Measurements from ENCODE around the gene SNX30.

Gene SNX30

GRCh38 chr9:112846528-112847488 is 96.2 kb downstream of the SNX30 start:
- Histone ChIP-seq H3K27ac (ENCODE audit: low read depth, low read length) (no peak overlapping the region), H3K36me3 (ENCODE audit: insufficient read depth, low read length) (no peaks in the 10 kb centered on the region), H2AFZ (ENCODE audit: low read length, unreplicated experiment) (no peak overlapping the region), H3K79me2 (ENCODE audit: control insufficient read depth, insufficient read depth, low read length, unreplicated experiment) (no peaks in the 10 kb centered on the region), H3K4me3 (ENCODE audit: low read depth, low read length) (no peak overlapping the region), H3K27me3 (ENCODE audit: insufficient read depth, low read length) (no peaks in the 10 kb centered on the region), H3K4me1 (ENCODE audit: control insufficient read depth, insufficient read depth, low read length, unreplicated experiment) (peaks cover 14% of the 10 kb centered on the region)

GRCh38 chr9:112848316-112849151 is 98.0 kb downstream of the SNX30 start:
- Histone ChIP-seq H3K36me3 (ENCODE audit: insufficient read depth, low read length) (no peaks in the 10 kb centered on the region), H2AFZ (ENCODE audit: low read length, unreplicated experiment) (no peak overlapping the region), H3K27ac (ENCODE audit: low read depth, low read length) (no peak overlapping the region), H3K27me3 (ENCODE audit: insufficient read depth, low read length) (no peaks in the 10 kb centered on the region), H3K79me2 (ENCODE audit: control insufficient read depth, insufficient read depth, low read length, unreplicated experiment) (no peaks in the 10 kb centered on the region), H3K4me1 (ENCODE audit: control insufficient read depth, insufficient read depth, low read length, unreplicated experiment) (peaks cover 14% of the 10 kb centered on the region), H3K4me3 (ENCODE audit: low read depth, low read length) (no peak overlapping the region)

GRCh38 chr9:112849363-112849922 is 98.9 kb downstream of the SNX30 start:
- H3K4me1 ChIP-seq (ENCODE audit: control insufficient read depth, insufficient read depth, low read length, unreplicated experiment) = peaks cover 14% of the 10 kb centered on the region
- no peaks in the 10 kb centered on the region for H3K79me2 ChIP-seq (ENCODE audit: control insufficient read depth, insufficient read depth, low read length, unreplicated experiment)
- H3K4me3 ChIP-seq (ENCODE audit: low read depth, low read length) = no peak overlapping the region
- H3K27me3 ChIP-seq (ENCODE audit: insufficient read depth, low read length) = no peaks in the 10 kb centered on the region
- no peak overlapping the region for H3K27ac ChIP-seq (ENCODE audit: low read depth, low read length)
- H3K36me3 ChIP-seq (ENCODE audit: insufficient read depth, low read length) = no peaks in the 10 kb centered on the region
- H2AFZ ChIP-seq (ENCODE audit: low read length, unreplicated experiment) = no peak overlapping the region

- Histone ChIP-seq H3K4me3 (ENCODE audit: low read depth, low read length) (no peak overlapping the region), H3K27ac (ENCODE audit: low read depth, low read length) (no peak overlapping the region), H3K36me3 (ENCODE audit: insufficient read depth, low read length) (no peaks in the 10 kb centered on the region), H3K4me1 (ENCODE audit: control insufficient read depth, insufficient read depth, low read length, unreplicated experiment) (peaks cover 7% of the 10 kb centered on the region), H3K27me3 (ENCODE audit: insufficient read depth, low read length) (no peaks in the 10 kb centered on the region), H3K79me2 (ENCODE audit: control insufficient read depth, insufficient read depth, low read length, unreplicated experiment) (no peaks in the 10 kb centered on the region), H2AFZ (ENCODE audit: low read length, unreplicated experiment) (no peak overlapping the region)
Measured at GRCh38 chr9:112850840-112851239, 100.3 kb downstream of the SNX30 start.

GRCh38 chr9:112852741-112853504 is 102.4 kb downstream of the SNX30 start:
- Histone ChIP-seq H3K79me2 (ENCODE audit: control insufficient read depth, insufficient read depth, low read length, unreplicated experiment) (no peaks in the 10 kb centered on the region), H3K4me1 (ENCODE audit: control insufficient read depth, insufficient read depth, low read length, unreplicated experiment) (no peaks in the 10 kb centered on the region), H3K27me3 (ENCODE audit: insufficient read depth, low read length) (no peaks in the 10 kb centered on the region), H3K36me3 (ENCODE audit: insufficient read depth, low read length) (no peaks in the 10 kb centered on the region), H3K27ac (ENCODE audit: low read depth, low read length) (no peak overlapping the region), H3K4me3 (ENCODE audit: low read depth, low read length) (no peak overlapping the region), H2AFZ (ENCODE audit: low read length, unreplicated experiment) (no peak overlapping the region)

- no peaks in the 10 kb centered on the region for H3K79me2 ChIP-seq (ENCODE audit: control insufficient read depth, insufficient read depth, low read length, unreplicated experiment)
- no peak overlapping the region for H2AFZ ChIP-seq (ENCODE audit: low read length, unreplicated experiment)
- no peak overlapping the region for H3K4me3 ChIP-seq (ENCODE audit: low read depth, low read length)
- no peaks in the 10 kb centered on the region for H3K27me3 ChIP-seq (ENCODE audit: insufficient read depth, low read length)
- H3K36me3 ChIP-seq (ENCODE audit: insufficient read depth, low read length) = no peaks in the 10 kb centered on the region
- peaks cover 4% of the 10 kb centered on the region for H3K4me1 ChIP-seq (ENCODE audit: control insufficient read depth, insufficient read depth, low read length, unreplicated experiment)
- no peak overlapping the region for H3K27ac ChIP-seq (ENCODE audit: low read depth, low read length)
Measured at GRCh38 chr9:112853882-112854585, 103.5 kb downstream of the SNX30 start.

- H3K4me1 ChIP-seq (ENCODE audit: control insufficient read depth, insufficient read depth, low read length, unreplicated experiment) = peaks cover 7% of the 10 kb centered on the region
- H3K36me3 ChIP-seq (ENCODE audit: insufficient read depth, low read length) = no peaks in the 10 kb centered on the region
- no peak overlapping the region for H3K27ac ChIP-seq (ENCODE audit: low read depth, low read length)
- H3K4me3 ChIP-seq (ENCODE audit: low read depth, low read length) = no peak overlapping the region
- H3K27me3 ChIP-seq (ENCODE audit: insufficient read depth, low read length) = no peaks in the 10 kb centered on the region
- no peaks in the 10 kb centered on the region for H3K79me2 ChIP-seq (ENCODE audit: control insufficient read depth, insufficient read depth, low read length, unreplicated experiment)
- H2AFZ ChIP-seq (ENCODE audit: low read length, unreplicated experiment) = no peak overlapping the region
Measured at GRCh38 chr9:112854657-112855056, 104.1 kb downstream of the SNX30 start.

GRCh38 chr9:112856200-112856599 is 105.6 kb downstream of the SNX30 start:
- Histone ChIP-seq H3K27me3 (ENCODE audit: insufficient read depth, low read length) (no peaks in the 10 kb centered on the region), H3K79me2 (ENCODE audit: control insufficient read depth, insufficient read depth, low read length, unreplicated experiment) (no peaks in the 10 kb centered on the region), H3K27ac (ENCODE audit: low read depth, low read length) (no peak overlapping the region), H3K4me3 (ENCODE audit: low read depth, low read length) (no peak overlapping the region), H2AFZ (ENCODE audit: low read length, unreplicated experiment) (no peak overlapping the region), H3K4me1 (ENCODE audit: control insufficient read depth, insufficient read depth, low read length, unreplicated experiment) (peaks cover 9% of the 10 kb centered on the region), H3K36me3 (ENCODE audit: insufficient read depth, low read length) (no peaks in the 10 kb centered on the region)

GRCh38 chr9:112856843-112857242 is 106.3 kb downstream of the SNX30 start:
- H3K4me3 ChIP-seq (ENCODE audit: low read depth, low read length) = no peak overlapping the region
- no peak overlapping the region for H2AFZ ChIP-seq (ENCODE audit: low read length, unreplicated experiment)
- H3K27me3 ChIP-seq (ENCODE audit: insufficient read depth, low read length) = no peaks in the 10 kb centered on the region
- peaks cover 12% of the 10 kb centered on the region for H3K4me1 ChIP-seq (ENCODE audit: control insufficient read depth, insufficient read depth, low read length, unreplicated experiment)
- H3K27ac ChIP-seq (ENCODE audit: low read depth, low read length) = no peak overlapping the region
- H3K36me3 ChIP-seq (ENCODE audit: insufficient read depth, low read length) = no peaks in the 10 kb centered on the region
- no peaks in the 10 kb centered on the region for H3K79me2 ChIP-seq (ENCODE audit: control insufficient read depth, insufficient read depth, low read length, unreplicated experiment)
